ENCODE results near the gene OTOS.

OTOS gene

GRCh38 chr2:240143801-240144648 lies 3.6 kb upstream of the OTOS start:
- no peak overlapping the region for H3K27ac ChIP-seq (ENCODE audit: low read depth, low read length)
- no peak overlapping the region for H3K4me3 ChIP-seq (ENCODE audit: low read depth in 1 of 2, low read length in 2 of 2)
- no peaks in the 10 kb centered on the region for H3K27me3 ChIP-seq (ENCODE audit: control insufficient read depth in 1 of 2, insufficient read depth in 2 of 2, low read length in 2 of 2)
- no peaks in the 10 kb centered on the region for H3K36me3 ChIP-seq (ENCODE audit: control insufficient read depth in 1 of 2, insufficient read depth in 2 of 2, low read length in 2 of 2)
- H3K4me1 ChIP-seq (ENCODE audit: control insufficient read depth in 1 of 2, insufficient read depth in 2 of 2, low read length in 2 of 2) = no peaks in the 10 kb centered on the region
- H3K9ac ChIP-seq (ENCODE audit: low read depth in 1 of 2, low read length in 2 of 2) = no peak overlapping the region
- no peaks in the 10 kb centered on the region for H3K9me3 ChIP-seq (ENCODE audit: control insufficient read depth in 1 of 2, low read length in 2 of 2)

DNA sequence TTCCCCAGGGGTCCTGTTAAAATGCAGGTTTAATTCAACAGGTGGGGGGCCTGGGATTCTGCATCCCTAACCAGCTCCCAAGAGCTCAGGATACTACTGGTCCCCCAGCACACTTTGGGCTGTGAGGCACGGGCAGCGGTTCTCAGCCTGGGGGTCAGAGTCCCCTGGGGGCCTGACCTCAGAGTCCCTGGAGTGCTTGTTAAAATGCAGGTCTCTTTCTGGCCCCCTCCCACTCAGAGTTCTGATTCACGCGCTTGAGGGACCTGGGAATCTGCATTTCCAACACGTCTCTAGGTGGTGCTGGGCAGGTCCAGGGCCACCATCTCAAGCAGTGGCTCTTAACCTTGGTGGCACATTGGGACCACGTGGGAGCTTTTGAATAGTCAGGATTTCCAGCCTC lies 2.8 kb upstream of the OTOS start:
- Histone ChIP-seq H3K36me3 (ENCODE audit: control insufficient read depth in 1 of 2, insufficient read depth in 2 of 2, low read length in 2 of 2) (no peaks in the 10 kb centered on the region), H3K9me3 (ENCODE audit: control insufficient read depth in 1 of 2, low read length in 2 of 2) (no peaks in the 10 kb centered on the region), H3K4me1 (ENCODE audit: control insufficient read depth in 1 of 2, insufficient read depth in 2 of 2, low read length in 2 of 2) (no peaks in the 10 kb centered on the region), H3K27ac (ENCODE audit: low read depth, low read length) (no peak overlapping the region), H3K9ac (ENCODE audit: low read depth in 1 of 2, low read length in 2 of 2) (no peak overlapping the region), H3K27me3 (ENCODE audit: control insufficient read depth in 1 of 2, insufficient read depth in 2 of 2, low read length in 2 of 2) (no peaks in the 10 kb centered on the region), H3K4me3 (ENCODE audit: low read depth in 1 of 2, low read length in 2 of 2) (no peak overlapping the region)

DNA sequence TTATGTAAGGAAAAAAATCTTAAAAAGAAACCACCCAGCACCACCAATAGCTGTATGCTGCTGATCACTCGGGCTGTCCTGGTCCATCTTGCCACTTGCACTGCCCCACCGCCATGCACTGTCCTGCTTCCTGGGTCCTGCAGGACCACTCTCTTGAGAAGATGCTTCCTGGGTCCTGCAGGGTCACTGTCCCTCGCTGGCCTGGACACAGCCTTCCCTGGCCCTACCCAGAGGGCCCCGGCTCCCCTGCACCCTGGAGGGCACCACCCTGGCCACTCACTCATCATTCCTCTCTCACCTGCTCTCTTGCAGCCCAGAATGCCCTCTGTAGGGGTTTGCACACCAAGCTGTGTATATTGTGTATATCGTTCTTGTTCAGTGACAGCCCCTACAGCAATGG lies 2.4 kb upstream of the OTOS start:
- no peak overlapping the region for H3K4me3 ChIP-seq (ENCODE audit: low read depth in 1 of 2, low read length in 2 of 2)
- H3K27me3 ChIP-seq (ENCODE audit: control insufficient read depth in 1 of 2, insufficient read depth in 2 of 2, low read length in 2 of 2) = no peaks in the 10 kb centered on the region

DNA sequence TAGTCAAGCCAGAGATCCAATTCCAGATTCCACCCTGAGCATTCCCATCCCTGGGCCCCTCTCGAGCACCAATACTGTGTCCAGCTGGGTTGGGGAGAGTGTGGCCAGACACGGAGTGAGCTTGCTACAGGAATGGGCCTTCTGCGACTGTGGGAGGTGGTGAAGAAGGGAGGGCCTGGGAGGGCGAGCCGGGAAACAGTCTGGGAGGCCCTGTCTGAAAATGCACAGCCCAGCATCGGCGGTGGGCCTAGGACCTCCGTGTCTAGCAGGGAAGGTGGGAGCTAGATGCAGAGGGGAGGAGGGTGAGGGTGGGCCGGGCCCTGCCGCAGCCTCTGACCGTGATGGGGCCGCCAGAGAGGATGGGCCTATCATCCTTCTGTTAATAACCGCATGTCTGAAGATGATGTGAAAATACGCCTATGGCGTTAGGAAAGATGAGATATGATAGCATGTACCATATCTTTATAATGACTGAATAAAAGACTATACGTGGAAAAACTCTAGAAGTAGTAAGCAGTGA lies 1.9 kb upstream of the OTOS start:
- Histone ChIP-seq H3K9ac (ENCODE audit: low read depth in 1 of 2, low read length in 2 of 2) (no peak overlapping the region), H3K27ac (ENCODE audit: low read depth, low read length) (no peak overlapping the region), H3K27me3 (ENCODE audit: control insufficient read depth in 1 of 2, insufficient read depth in 2 of 2, low read length in 2 of 2) (no peaks in the 10 kb centered on the region), H3K36me3 (ENCODE audit: control insufficient read depth in 1 of 2, insufficient read depth in 2 of 2, low read length in 2 of 2) (no peaks in the 10 kb centered on the region), H3K4me1 (ENCODE audit: control insufficient read depth in 1 of 2, insufficient read depth in 2 of 2, low read length in 2 of 2) (no peaks in the 10 kb centered on the region), H3K9me3 (ENCODE audit: control insufficient read depth in 1 of 2, low read length in 2 of 2) (no peaks in the 10 kb centered on the region), H3K4me3 (ENCODE audit: low read depth in 1 of 2, low read length in 2 of 2) (no peak overlapping the region)

More for the DNA sequence above, 2.4 kb upstream of the OTOS start:
- Histone ChIP-seq H3K27ac (ENCODE audit: low read depth, low read length) (no peak overlapping the region), H3K9ac (ENCODE audit: low read depth in 1 of 2, low read length in 2 of 2) (no peak overlapping the region), H3K36me3 (ENCODE audit: control insufficient read depth in 1 of 2, insufficient read depth in 2 of 2, low read length in 2 of 2) (no peaks in the 10 kb centered on the region), H3K9me3 (ENCODE audit: control insufficient read depth in 1 of 2, low read length in 2 of 2) (no peaks in the 10 kb centered on the region), H3K4me1 (ENCODE audit: control insufficient read depth in 1 of 2, insufficient read depth in 2 of 2, low read length in 2 of 2) (no peaks in the 10 kb centered on the region)

- H3K27me3 ChIP-seq (ENCODE audit: control insufficient read depth in 1 of 2, insufficient read depth in 2 of 2, low read length in 2 of 2) = no peaks in the 10 kb centered on the region
- no peaks in the 10 kb centered on the region for H3K36me3 ChIP-seq (ENCODE audit: control insufficient read depth in 1 of 2, insufficient read depth in 2 of 2, low read length in 2 of 2)
- H3K4me3 ChIP-seq (ENCODE audit: low read depth in 1 of 2, low read length in 2 of 2) = no peak overlapping the region
- H3K9me3 ChIP-seq (ENCODE audit: control insufficient read depth in 1 of 2, low read length in 2 of 2) = no peaks in the 10 kb centered on the region
- H3K9ac ChIP-seq (ENCODE audit: low read depth in 1 of 2, low read length in 2 of 2) = no peak overlapping the region
- H3K4me1 ChIP-seq (ENCODE audit: control insufficient read depth in 1 of 2, insufficient read depth in 2 of 2, low read length in 2 of 2) = peaks cover 0 to 3% of the 10 kb centered on the region in 2 donors
- H3K27ac ChIP-seq (ENCODE audit: low read depth, low read length) = no peak overlapping the region
Measured at GRCh38 chr2:240141736-240142135, 1.3 kb upstream of the OTOS start.

GRCh38 chr2:240140920-240141319 lies 462 bp upstream of the OTOS start:
- H3K27me3 ChIP-seq (ENCODE audit: control insufficient read depth in 1 of 2, insufficient read depth in 2 of 2, low read length in 2 of 2) = no peaks in the 10 kb centered on the region
- H3K9me3 ChIP-seq (ENCODE audit: control insufficient read depth in 1 of 2, low read length in 2 of 2) = no peaks in the 10 kb centered on the region
- H3K4me1 ChIP-seq (ENCODE audit: control insufficient read depth in 1 of 2, insufficient read depth in 2 of 2, low read length in 2 of 2) = peaks cover 0 to 3% of the 10 kb centered on the region in 2 donors
- H3K27ac ChIP-seq (ENCODE audit: low read depth, low read length) = no peak overlapping the region
- H3K36me3 ChIP-seq (ENCODE audit: control insufficient read depth in 1 of 2, insufficient read depth in 2 of 2, low read length in 2 of 2) = no peaks in the 10 kb centered on the region
- no peak overlapping the region for H3K4me3 ChIP-seq (ENCODE audit: low read depth in 1 of 2, low read length in 2 of 2)
- no peak overlapping the region for H3K9ac ChIP-seq (ENCODE audit: low read depth in 1 of 2, low read length in 2 of 2)

DNA sequence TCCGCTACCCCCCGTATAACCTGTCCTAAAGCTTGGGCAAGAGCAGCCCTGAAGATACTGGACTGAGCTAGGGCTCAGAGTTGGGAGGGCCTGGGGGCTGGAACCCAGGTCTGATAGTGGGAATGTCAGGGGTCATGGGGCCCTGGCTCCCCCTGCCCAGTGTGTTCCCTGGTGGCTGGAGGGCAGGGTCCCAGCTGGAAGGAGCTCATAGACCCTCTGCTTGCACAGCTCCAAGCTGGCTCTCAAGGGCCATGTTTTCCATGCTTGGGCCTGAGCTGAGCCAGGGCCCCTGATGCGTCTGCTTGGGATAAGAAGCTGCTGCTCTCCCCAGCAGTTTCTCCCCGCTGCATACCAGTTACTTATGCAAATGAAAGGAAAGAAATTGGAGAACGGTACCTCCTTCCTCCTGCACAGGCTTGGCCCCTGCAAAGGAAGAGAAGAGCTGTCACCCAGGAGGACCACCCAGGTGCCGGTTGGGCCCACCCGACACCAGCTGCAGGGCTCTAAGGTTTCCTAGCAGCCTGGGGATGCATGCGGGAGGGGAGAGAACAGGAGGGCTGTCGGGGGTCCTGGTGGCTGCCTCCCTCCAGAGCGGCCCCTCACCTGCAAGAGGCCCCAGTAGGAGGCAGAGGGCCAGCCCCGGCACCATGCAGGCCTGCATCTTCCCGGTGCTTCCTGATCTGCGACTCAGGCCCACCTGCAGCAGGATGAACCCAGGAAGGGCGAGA lies 628 bp downstream of the OTOS start:
- no peak overlapping the region for H3K4me3 ChIP-seq (ENCODE audit: low read depth in 1 of 2, low read length in 2 of 2)
- H3K9me3 ChIP-seq (ENCODE audit: control insufficient read depth in 1 of 2, low read length in 2 of 2) = no peaks in the 10 kb centered on the region
- H3K27ac ChIP-seq (ENCODE audit: low read depth, low read length) = no peak overlapping the region
- no peaks in the 10 kb centered on the region for H3K36me3 ChIP-seq (ENCODE audit: control insufficient read depth in 1 of 2, insufficient read depth in 2 of 2, low read length in 2 of 2)
- H3K9ac ChIP-seq (ENCODE audit: low read depth in 1 of 2, low read length in 2 of 2) = no peak overlapping the region
- peaks cover 7 to 11% of the 10 kb centered on the region in 2 donors for H3K4me1 ChIP-seq (ENCODE audit: control insufficient read depth in 1 of 2, insufficient read depth in 2 of 2, low read length in 2 of 2)
- H3K27me3 ChIP-seq (ENCODE audit: control insufficient read depth in 1 of 2, insufficient read depth in 2 of 2, low read length in 2 of 2) = no peaks in the 10 kb centered on the region

DNA sequence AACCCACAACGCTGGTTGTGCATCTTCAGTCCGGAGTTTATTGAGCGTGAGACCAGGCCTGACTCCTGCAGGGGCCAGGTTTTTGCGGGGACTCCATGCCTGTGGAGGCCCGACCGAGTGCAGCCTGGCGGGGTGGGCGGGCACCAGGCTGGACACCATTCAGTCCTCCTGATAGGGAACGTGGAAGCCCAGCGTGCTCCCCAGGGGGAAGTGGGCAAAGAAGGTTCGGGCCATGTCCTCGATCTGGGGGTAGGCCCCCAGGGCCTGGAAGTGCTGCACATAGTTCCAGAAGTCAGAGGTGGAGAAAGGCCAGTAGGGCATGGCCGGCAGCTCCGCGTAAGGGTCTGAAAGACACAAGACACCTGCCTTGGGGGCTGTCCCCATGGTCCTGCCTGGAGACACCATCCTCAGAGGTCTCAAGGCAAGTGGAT lies 1.4 kb downstream of the OTOS start:
- Histone ChIP-seq H3K9ac (ENCODE audit: low read depth in 1 of 2, low read length in 2 of 2) (no peak overlapping the region), H3K36me3 (ENCODE audit: control insufficient read depth in 1 of 2, insufficient read depth in 2 of 2, low read length in 2 of 2) (no peaks in the 10 kb centered on the region), H3K4me3 (ENCODE audit: low read depth in 1 of 2, low read length in 2 of 2) (no peak overlapping the region), H3K27me3 (ENCODE audit: control insufficient read depth in 1 of 2, insufficient read depth in 2 of 2, low read length in 2 of 2) (no peaks in the 10 kb centered on the region), H3K4me1 (ENCODE audit: control insufficient read depth in 1 of 2, insufficient read depth in 2 of 2, low read length in 2 of 2) (peaks cover 11 to 14% of the 10 kb centered on the region in 2 donors), H3K27ac (ENCODE audit: low read depth, low read length) (no peak overlapping the region), H3K9me3 (ENCODE audit: control insufficient read depth in 1 of 2, low read length in 2 of 2) (no peaks in the 10 kb centered on the region)

DNA sequence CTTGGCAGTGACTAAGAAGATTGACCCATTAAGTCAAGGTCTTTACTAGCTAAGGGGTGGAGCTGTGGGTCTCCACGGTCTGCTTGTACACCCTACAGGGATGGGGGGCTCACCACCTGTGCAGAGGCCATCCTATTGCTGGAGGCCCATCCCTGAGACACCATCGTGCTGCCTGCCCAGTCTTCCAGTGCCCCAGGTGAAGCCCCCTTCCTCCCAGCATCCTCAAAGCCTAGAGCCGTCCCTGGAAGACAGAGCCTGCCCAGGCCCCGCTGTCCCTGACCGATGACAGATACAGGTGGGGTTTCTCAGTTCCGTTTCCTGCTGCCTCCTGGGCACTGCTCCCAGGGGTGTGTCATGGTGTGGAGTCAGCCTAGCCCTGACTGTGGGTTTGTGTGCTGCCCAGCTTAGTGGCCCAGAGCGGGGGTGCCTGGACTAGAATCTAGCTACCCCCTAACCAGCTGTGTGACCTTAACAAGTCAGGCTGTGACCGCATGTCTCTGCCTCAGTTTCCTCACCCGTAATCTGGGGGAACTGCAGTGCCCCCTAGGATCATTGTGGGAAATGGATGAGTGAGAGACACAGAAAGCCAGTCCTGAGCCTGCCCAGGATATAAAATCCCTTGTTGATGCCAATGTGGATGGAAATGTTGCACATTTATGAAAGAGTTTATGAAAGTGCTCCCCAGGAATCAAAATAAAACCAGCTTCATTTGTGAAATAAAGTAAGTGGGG lies 2.0 kb downstream of the OTOS start:
- Histone ChIP-seq H3K36me3 (ENCODE audit: control insufficient read depth in 1 of 2, insufficient read depth in 2 of 2, low read length in 2 of 2) (peaks cover 0 to 3% of the 10 kb centered on the region in 2 donors), H3K4me3 (ENCODE audit: low read depth in 1 of 2, low read length in 2 of 2) (no peak overlapping the region), H3K27me3 (ENCODE audit: control insufficient read depth in 1 of 2, insufficient read depth in 2 of 2, low read length in 2 of 2) (no peaks in the 10 kb centered on the region), H3K4me1 (ENCODE audit: control insufficient read depth in 1 of 2, insufficient read depth in 2 of 2, low read length in 2 of 2) (peaks cover 11 to 14% of the 10 kb centered on the region in 2 donors), H3K9ac (ENCODE audit: low read depth in 1 of 2, low read length in 2 of 2) (no peak overlapping the region), H3K27ac (ENCODE audit: low read depth, low read length) (no peak overlapping the region), H3K9me3 (ENCODE audit: control insufficient read depth in 1 of 2, low read length in 2 of 2) (no peaks in the 10 kb centered on the region)

Measured in duodenal mucosa (tissue), 2 donors.